Muscle of arm (tissue), 12 donors: Measurements from ENCODE around the gene ADAMTSL3. TPM values are rescaled to one million over a fixed set of nuclear protein-coding genes. Genes with fewer than 3 reads are reported as not detected.
"Not testable (repeated sequence)": the region's sequence is repeated elsewhere in the genome, so short reads cannot be mapped to it uniquely, and the experiment has no call there.

Experiments
- DNase-seq: peaks from one replicate; pipeline ENCODE4 v3.0.0-alpha.2; 2013
- polyA plus RNA-seq, 12 donors: library from polyadenylated mRNA; unstranded; fragments of 120-200 nt; gene quantifications; one replicate each; pipeline ENCODE4 v1.2.1, GENCODE V29; 2013; ENCODE audit not compliant: insufficient read length in 12 of 12

ADAMTSL3 gene
- polyA plus RNA-seq, 12 donors = 25.4 to 55.1 (median 40.4) TPM; not detected in 1

DNA sequence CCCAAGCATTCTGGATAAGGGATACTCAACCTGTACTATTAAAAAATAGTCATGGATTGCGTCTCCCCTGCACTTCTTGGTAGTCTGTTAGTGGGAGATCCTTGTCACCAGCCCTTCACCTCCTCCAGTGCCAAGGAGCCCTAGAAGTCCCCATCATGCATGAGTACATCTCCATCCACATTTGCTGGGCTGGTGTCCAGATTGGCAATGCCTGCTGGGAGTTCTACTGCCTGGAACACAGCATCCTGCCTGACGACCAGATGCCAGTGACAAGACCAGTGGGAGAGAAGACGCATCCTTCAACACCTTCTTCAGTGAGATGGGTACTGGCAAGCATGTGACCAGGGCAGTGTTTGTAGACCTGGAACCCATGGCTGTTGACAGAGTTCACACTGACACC is 85.7 kb downstream of the ADAMTSL3 start:
- DNase-seq = no peak

DNA sequence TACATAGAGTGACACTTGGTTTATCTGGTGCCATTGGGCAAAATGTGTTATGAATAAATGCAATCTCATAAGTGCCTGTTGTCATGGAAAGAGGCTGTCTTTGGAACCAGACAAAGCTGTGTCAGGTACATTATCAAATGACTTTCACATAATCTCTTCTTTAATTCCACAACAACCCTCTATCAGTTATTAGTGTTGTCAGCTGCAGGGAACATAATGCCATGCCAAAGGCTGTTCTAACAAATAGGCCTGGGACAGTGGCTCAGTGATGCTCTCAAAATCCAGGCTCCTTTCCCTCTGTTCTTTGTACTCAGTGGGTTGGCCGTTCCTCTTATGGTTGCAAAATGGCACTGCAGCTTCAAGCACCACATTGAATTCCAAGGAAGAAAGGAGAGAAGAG is 91.8 kb downstream of the ADAMTSL3 start:
- DNase-seq = no peak

DNA sequence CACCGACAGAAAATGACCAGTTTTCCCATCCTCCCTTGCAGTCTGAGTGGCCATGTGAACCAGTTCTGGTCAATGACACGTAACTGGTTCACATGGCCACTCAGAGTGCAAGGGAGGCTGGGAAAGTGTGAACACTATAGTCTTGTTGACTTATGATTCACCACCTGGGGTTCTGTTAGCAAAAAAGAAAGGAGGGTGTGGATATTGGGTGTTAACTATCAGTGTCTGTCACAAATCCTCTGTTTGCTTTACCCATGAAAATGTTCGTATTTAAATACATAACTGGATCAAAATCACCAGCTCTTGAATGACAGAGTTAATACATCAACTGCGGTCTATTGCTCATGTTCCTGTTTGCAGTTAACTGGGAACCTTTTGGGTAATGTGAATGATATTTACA is 92.3 kb downstream of the ADAMTSL3 start:
- no peak for DNase-seq

DNA sequence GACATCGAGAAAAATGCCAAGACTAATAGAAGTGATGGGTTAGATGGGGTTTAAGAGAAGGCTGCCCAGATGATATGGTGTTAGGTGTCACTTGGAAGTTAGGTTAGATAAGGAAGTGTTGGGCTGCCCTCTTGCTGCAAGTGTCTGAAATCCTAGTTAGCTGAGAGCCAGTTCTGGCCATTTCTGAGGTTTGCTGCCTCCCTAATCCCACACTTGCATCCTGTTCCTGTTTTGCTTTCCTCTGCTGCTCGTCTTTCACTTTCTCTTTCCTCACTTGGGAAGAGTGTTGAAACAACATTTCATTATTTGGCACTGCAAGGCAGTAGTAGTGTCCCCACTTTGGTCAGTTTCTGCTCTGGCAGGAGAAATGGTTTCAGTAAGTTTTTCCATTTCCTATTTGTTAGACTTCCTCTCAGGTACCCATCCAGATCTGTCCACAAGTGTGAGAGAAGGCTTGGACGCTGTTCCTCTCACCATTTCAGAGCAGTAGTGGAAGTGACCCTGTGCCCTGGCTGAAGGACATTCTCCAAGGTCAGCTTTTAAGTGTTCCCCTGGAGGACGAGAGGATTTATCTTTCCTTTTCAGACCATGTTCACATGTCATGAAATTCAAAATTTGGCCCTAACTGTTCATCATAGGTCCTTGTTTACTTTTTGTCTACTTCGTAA is 93.3 kb downstream of the ADAMTSL3 start:
- DNase-seq = peak; percentile 53

DNA sequence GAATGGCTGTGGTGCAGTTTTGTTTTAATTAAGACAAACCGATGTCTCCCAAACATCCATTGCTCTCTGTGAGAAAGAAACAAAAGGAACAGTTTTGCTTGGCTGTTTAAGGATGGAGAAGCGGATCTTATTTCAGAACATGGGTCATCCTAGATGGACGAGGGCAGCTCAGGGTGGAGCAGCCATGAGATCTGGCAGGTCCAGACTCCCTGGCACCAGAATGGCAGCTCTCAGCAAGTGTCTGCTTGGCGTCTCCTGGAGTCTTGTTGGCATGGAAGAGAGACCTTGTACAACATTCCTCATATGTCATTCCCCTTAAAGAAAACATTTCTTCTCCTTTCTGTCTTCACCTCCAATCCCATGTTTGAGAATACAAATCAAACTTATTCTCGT is 93.8 kb downstream of the ADAMTSL3 start:
- DNase-seq = no peak

DNA sequence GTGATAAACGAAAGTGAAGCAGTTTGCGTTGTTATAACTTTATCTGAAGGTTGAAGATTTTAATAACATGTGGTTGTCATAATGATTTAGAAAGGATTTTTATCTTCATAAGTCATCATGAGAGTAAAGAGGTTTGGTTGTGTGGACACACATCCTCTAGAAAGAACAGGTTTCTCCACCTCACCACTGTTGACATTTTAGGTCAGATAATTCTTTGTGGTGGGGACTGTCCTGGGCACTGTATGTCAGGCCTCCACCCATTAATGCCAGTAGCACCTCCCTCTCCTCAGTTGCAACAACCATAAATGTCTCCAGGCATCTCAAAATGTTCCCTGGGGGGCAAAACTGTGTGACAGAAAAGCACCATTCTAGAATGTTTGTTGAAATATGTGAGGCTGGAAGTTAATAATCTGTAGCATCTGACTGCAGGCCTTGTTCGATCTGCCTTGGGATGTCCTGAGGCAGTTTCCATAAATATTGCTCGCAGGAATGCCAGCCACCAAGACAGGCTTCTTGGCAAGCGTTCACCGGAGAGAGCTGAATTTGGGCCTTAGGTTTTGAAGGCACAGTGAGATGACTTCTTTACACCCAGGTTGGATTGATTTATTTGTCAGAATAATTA is 100.1 kb downstream of the ADAMTSL3 start:
- no peak for DNase-seq

DNA sequence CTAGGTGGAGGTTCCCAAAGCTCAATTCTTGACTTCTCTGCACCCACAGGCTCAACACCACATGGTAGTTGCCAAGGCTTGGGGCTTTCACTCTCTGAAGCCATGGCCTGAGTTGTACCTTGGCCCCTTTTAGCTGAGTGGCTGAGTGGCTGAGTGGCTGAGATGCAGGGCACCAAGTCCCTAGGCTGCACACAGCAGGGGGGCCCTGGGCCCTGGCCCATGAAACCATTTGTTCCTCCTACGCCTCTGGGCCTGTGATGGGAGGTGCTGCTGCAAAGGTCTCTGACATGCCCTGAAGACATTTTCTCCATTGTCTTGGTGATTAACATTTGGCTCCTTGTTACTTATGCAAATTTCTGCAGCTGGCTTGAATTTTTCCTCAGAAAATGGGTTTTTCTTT is 103.4 kb downstream of the ADAMTSL3 start:
- not testable (repeated sequence) for DNase-seq

DNA sequence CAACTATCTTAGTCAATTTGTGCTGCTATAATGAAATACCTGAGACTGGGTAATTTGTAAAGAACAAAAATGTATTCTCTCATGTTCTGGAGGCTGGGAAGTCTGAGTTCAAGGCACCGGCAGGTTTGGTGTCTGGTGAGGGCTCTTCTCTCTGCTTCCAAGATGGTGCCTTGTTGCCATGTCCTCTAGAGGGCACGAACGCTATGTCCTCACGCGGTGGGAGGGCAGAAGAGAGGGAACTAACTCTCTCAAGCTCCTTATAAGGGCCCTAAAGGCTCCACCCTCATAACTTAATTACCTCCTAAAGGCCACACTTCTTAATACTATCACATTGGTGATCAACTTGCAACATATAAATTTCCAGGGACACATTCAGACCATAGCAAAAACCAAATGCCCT is 108.4 kb downstream of the ADAMTSL3 start:
- DNase-seq = no peak

DNA sequence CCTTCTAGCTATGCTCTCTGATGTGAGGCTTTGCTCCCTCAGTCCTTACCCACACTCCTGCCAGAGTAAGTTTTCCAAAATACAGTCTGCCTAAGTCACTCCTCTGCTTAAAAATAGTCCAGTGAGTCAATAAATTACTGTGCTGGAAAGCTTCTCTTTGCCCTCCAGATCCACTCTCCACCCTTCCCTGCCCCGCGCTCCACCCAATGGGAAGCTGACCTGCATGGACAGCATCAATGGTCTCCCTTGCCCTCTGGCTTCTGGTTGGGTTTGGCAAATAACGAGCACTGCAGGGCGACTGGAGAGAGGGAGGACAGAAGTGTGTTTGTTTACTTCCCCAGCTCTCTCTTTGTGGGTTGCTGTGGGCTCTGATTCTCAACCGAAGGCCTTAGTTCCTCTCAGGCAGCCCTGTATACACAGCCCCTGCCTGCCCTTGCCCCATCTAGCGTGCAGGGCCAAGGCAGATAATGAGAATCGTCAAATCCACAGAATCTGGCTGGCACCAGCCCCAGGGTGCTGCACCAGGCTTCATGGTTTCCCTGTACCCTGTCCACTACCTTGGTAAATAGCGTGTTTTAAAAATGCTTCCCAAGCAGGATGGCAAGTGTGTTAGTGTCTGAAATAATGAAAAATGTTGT is 110.4 kb downstream of the ADAMTSL3 start:
- no peak for DNase-seq

DNA sequence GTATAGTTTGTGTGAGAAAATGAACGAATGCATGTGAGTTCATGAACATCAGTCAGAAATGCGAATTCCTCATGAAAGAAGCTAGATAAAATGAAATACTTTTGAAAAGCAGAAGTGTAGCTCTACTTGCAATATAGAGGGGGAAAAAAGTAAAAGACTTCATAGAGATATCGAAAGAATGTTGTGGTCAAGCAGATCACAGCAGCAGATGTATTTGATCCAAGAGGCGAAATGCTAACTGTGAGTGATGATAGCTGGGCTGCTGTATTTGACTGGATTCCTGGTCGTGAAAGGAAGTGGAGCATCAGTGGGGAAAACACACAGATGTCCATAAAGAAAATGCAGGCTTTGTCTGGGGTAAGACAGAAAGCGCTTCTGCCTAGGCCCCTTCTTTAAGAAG is 112.4 kb downstream of the ADAMTSL3 start:
- DNase-seq = no peak

DNA sequence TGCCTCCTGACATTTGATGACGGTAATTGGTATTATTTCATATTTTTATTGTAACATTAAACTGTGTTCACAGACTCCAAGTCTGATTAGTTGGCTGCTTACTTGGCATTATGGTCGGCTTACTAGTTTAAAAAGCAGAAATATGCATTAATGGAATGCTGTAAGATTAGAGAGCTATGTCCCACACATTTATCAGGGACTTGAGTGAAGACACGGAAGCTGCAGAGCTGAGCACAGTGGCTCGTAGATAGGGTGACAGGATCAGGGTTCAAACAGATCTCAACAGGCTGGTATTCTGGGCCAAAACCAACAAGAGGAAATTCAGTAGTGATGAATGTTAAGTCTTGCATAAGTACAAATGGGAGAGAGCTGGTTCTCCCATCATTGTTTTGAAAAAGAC is 113.8 kb downstream of the ADAMTSL3 start:
- DNase-seq = no peak

DNA sequence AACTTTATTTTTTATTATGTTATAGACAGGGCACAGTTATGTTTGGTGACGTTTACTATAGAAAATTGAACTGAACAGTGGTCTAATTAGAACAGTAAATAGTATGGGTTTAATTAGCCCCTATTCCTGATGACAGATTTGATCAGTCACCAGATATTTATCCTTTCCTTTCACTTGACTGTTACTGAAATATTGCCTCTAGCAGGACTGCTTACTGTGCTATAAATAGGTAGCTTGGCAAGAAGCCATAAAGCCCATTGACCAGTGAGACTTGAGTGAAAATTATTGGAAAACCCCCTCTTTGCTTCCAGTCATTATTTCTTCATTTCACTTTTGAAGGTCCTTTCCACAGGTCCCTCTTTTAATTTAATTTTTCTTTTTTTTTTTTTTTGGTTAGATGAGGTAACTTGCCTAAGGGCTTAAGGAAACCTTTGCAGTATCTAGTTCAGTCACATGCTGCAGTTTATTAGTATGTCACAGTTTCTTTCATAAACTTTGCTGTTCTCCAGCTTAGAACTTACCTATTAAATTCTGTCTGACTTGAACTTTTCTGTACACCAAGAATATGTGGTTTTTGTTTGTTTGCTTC is 115.6 kb downstream of the ADAMTSL3 start:
- no peak for DNase-seq

DNA sequence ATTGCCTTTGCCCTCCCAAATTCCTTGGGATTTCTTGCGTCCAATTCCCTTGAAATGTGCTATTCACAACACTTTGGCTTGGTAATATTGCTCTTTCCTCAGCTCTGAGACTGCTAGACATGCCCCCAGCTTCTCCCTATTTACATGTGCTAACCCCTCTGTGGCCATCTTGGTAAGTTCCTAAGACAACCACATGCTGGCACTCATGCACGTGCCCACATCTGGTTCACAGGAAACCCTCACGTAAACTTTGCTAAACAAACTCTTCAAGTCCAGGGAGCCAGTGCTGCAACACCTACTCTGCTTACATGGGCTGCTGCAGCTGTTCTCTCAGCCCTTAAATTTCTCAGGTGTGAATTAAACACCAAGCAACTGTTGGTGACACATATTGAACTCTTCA is 121.8 kb downstream of the ADAMTSL3 start:
- no peak for DNase-seq

DNA sequence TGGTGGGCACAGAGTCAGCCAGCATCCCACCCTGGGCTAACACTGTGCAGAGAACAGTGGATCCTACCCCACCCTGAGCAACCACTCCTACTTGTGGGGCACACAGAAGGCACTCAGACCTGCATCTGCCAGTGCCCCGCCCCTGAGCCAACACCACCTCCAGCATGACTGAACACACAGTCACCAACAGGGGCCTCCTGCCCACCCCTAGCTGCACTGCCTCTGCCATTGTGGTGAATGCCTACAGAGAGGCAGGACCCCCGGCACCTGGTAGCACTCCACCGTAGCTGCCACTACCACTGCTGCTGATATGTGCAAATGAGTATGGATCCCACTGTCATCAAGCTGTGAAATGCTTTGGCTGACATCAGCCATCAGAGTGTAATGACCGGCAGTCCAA is 123.1 kb downstream of the ADAMTSL3 start:
- DNase-seq = no peak

DNA sequence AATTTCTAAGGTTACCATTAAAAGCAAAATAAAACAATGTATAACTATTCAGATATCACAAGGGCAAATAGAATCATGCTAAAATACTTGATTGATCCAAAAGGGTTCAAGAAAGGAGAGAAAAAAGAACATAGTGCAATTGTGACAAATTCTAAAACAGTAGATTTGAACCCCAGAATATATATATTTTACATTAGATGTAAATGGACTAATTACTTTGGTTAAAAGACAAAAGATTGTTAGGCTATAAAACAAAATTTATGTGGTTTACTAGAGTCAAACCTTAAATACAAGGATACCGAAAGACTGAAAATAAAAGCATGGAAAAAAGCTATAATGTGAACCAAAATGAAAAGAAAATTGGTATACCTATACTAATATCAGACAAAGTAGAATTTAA is 129.3 kb downstream of the ADAMTSL3 start:
- DNase-seq = no peak

DNA sequence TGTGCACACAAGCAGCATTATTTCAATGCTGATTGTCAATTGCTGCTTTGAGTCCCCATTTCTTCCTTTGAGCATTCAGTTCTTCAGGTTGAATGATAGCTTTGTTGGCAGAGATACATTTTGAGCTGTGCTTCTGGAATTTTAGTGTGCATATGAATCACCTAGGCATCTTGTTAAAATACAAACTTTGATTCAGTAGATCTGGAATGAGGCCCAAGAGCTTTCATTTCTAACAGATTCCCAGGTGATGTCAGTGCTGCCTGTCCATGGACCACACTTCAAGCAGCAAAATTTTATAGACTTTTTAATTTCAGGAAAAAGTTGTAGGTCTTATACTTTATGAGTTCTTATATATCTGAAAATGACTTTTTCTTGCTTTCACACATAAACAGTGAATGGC is 131.1 kb downstream of the ADAMTSL3 start:
- no peak for DNase-seq

DNA sequence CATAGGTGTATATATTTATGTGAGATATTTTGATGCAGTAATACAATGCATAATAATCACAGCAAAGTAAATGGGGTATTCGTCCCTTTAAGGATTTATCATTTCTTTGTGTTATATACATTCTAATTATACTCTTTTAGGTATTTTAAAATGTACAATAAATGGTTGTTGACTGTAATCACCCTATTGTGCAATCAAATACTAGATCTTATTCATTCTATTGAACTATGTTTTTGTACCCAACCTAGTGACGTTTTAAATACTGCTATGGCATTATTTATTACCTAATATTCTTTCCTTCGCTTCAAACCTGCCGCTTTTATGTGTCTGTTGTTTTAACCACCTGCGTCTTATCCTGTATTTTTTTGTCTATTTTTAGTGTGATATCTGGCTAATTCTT is 132.4 kb downstream of the ADAMTSL3 start:
- DNase-seq = no peak

DNA sequence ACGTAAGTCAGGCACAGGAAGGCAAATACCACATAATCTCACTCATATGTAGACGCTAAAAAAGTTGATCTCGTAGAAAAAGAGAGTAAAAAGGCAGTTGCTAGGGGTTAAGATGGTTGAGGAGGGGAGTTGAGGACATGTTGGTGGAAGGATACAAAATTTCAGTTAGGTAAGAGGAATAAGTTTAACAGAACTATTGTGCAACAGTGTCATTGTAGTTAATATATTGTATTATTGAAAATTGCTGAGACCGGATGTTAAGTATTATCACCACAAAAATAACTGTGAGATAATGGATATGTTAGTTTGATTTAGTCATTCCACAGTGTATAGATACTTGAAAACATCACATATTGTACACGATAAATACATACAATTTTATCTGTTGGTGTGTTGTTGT is 139.1 kb downstream of the ADAMTSL3 start:
- DNase-seq = no peak

DNA sequence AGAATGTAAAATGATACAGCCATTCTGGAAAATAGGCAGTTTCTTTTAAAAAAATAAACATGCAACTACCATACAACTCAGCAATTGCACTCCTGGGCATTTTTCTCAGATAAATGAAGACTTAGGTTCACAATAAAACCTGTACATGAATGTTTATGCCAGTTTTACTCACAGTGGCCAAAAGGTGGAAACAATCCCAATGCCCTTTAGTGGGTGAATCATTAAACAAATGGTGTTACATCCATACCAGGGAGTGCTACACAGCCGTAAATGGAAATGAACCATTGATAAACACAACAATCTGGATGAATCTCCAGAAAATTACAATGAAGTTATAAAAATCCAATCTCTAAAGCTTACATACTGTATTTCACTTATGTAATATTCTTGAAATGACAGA is 140.3 kb downstream of the ADAMTSL3 start:
- DNase-seq = no peak

DNA sequence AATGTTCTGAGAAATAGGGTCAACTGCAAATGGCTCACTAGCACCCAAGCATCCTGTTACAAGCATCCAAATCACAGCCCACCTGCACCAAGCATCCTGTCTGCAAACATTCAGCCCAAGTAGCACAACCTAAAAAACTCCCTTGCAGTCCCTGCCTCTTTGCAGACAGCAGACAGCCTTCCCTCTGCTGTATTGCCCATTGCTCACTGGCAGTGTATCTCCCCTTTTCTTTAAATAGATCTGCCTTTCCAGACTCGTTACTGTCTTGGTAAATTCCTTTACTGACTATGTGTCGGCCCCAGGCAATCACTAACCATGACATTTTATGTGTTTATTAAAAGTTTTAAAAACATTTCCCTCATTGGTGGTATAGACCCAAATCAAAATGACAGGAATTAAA is 155.4 kb downstream of the ADAMTSL3 start:
- DNase-seq = no peak

DNA sequence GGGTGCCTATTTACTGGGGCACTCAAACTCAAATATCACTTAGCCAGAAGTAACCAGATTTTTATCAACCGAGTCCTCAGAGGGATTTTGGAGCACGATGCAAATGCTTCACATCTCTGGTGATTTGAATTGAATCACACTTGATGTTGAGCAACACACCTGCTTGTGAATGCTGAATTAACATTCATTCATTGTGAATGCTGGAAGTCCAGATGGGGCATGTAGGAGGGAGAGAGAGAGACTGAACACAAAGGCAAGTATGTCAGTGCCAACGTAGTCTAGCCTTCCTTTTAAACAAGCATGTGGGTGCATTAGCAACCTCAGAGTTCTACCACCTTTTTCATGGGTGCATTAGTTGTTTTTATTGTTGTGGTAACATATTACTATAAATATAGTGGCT is 156.2 kb downstream of the ADAMTSL3 start:
- no peak for DNase-seq

DNA sequence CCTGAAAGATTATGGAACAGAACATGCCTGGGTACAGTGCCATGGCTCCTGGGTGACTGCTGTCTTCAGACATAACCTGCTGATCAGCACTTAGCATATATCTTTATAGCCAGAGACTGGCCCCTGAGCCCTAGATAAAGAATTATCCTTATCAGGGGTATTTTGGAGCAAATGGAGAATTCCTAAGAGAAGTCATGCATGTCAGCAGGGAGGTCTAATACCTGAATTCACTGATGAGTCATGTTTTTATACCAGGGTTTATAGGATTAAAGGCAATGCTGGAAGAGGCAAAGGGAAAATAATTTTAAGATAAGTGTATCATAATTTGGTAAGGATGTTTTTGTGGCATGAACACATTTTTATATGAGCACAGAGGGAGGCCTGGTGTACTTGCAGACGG is 159.8 kb downstream of the ADAMTSL3 start:
- DNase-seq = no peak

DNA sequence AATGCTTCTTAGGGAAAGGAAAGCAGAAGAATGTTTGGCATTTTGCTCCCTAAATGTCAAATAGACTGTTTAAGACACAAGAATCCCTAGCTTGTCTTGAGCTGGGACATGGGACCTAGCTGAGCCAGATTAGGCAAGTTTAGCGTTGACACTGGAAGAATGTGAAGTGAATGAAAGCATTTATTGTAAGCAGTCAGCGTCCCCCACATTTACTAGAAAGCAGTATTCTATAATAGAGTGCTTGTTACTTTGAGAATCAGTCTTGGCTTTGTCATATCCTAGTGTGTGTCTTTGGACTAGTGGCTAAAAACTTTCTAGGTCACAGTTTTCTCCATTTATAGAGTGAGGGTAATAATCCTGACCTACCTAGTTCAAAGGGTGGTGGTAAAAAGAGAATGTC is 161.6 kb downstream of the ADAMTSL3 start:
- no peak for DNase-seq
